Endothelial cell of umbilical vein (primary cell): ENCODE results near the gene NEDD4L. TPM values are rescaled to one million over a fixed set of nuclear protein-coding genes. Genes with fewer than 3 reads are reported as not detected.

Experiments
- BruUV-seq: library from RNA; stranded (reverse); fragments of 400-500 nt; replicated peaks from 2 replicates; lab custom pipeline; 2021; lab: Mats Ljungman, UMichigan
- CTCF ChIA-PET: fragments of 300-600, 350-600 bp; sonication (Branson Sonifier 250); formaldehyde crosslinking; loops from one replicate; lab custom pipeline; 2021; ENCODE audit warnings: antibody characterized with exemption, inconsistent platforms; lab: Charles Lee
- POLR2A ChIA-PET: fragments of 300-600, 350-600 bp; sonication (Branson Sonifier 250); formaldehyde crosslinking; loops from one replicate; lab custom pipeline; 2021; ENCODE audit warnings: antibody characterized with exemption, inconsistent platforms; lab: Charles Lee
- DNase-seq: peaks from one replicate; pipeline ENCODE4 v3.0.0-alpha.2; 2011; ENCODE audit warnings: low read depth, low spot score
- FAIRE-seq: peaks from 2 replicates; lab custom pipeline; 2011; peaks lifted over from hg19 to GRCh38; lab: Jason Lieb, UNC
- H2AFZ ChIP-seq: 2 replicates; pipeline ENCODE4 v1.6.0; 2012; ENCODE audit warnings: low read depth, low read length, control low read depth, inconsistent platforms
- H3K27ac ChIP-seq: 2 replicates; pipeline ENCODE4 v1.5.1; 2011; ENCODE audit warnings: low read depth, mild to moderate bottlenecking, control low read depth, low read length, moderate library complexity; ENCODE audit not compliant: insufficient read depth
- H3K27me3 ChIP-seq, 2 experiments: 2 replicates each; pipeline versions ENCODE4 v1.6.0 to v1.6.1; 2011; ENCODE audit warnings: low read length in 2 of 2, mixed read lengths in 1 of 2; ENCODE audit not compliant: control insufficient read depth in 2 of 2, insufficient read depth in 2 of 2
- H3K36me3 ChIP-seq, 2 experiments: 2 replicates in 1 of 2; 3 replicates in 1 of 2; pipeline ENCODE4 v1.5.1; 2011; ENCODE audit warnings: low read length in 2 of 2, mild to moderate bottlenecking in 1 of 2, moderate library complexity in 1 of 2; ENCODE audit not compliant: control insufficient read depth in 2 of 2, insufficient read depth in 2 of 2; ENCODE audit errors: extremely low read depth in 1 of 2
- H3K4me1 ChIP-seq: 3 replicates; pipeline ENCODE4 v1.5.1; 2011; ENCODE audit warnings: mild to moderate bottlenecking, low read length; ENCODE audit not compliant: control insufficient read depth, insufficient read depth; ENCODE audit errors: extremely low read depth
- H3K4me2 ChIP-seq: 2 replicates; pipeline ENCODE4 v1.6.1; 2011; ENCODE audit warnings: low read length, control low read depth, mixed read lengths; ENCODE audit not compliant: insufficient read depth
- H3K4me3 ChIP-seq, 3 experiments: fragments of 200-600 bp in 1 of 3; sonication (generic), shearing (Covaris generic) in 1 of 3; replicated peaks in 1 of 3; 2 replicates each; pipeline ENCODE4 v1.5.1; 2011 to 2016; ENCODE audit warnings: control low read depth in 3 of 3, low read length in 3 of 3, mild to moderate bottlenecking in 2 of 3, inconsistent platforms in 1 of 3, low read depth in 1 of 3, moderate library complexity in 1 of 3; ENCODE audit not compliant: insufficient read depth in 1 of 3
- H3K79me2 ChIP-seq: 2 replicates; pipeline ENCODE4 v1.6.0; 2012; ENCODE audit warnings: low read length, inconsistent platforms; ENCODE audit not compliant: control insufficient read depth, insufficient read depth
- H3K9ac ChIP-seq: replicated peaks from 2 replicates; pipeline ENCODE3; 2011; ENCODE audit warnings: low read length, control low read depth; ENCODE audit not compliant: insufficient read depth; ENCODE audit errors: extremely low read depth
- H3K9me1 ChIP-seq: replicated peaks from 3 replicates; pipeline ENCODE4 v1.6.0; 2011; ENCODE audit warnings: mild to moderate bottlenecking, low read length; ENCODE audit not compliant: control insufficient read depth, insufficient read depth; ENCODE audit errors: extremely low read depth
- H3K9me3 ChIP-seq: replicated peaks from 2 replicates; pipeline ENCODE4 v1.5.1; 2012; ENCODE audit warnings: low read length, inconsistent platforms; ENCODE audit not compliant: control insufficient read depth, insufficient read depth
- H4K20me1 ChIP-seq: replicated peaks from 2 replicates; pipeline ENCODE3; 2011; ENCODE audit warnings: mild to moderate bottlenecking, low read length; ENCODE audit not compliant: control insufficient read depth, insufficient read depth; ENCODE audit errors: extremely low read depth
- CTCF ChIP-seq, 2 donors: IDR thresholded peaks; 1 replicate in 1 of 2; 2 replicates in 1 of 2; pipeline ENCODE4 v1.5.1; 2011; ENCODE audit warnings: low read length in 2 of 2, mild to moderate bottlenecking in 2 of 2, moderate library complexity in 2 of 2, control low read depth in 1 of 2, inconsistent platforms in 1 of 2, low read depth in 1 of 2; ENCODE audit not compliant: insufficient read depth in 1 of 2; ENCODE audit errors: extremely low read depth in 1 of 2
- EZH2 ChIP-seq: IDR thresholded peaks from 2 replicates; pipeline ENCODE4 v1.6.1; 2012; ENCODE audit warnings: borderline replicate concordance, low read depth, mild to moderate bottlenecking, moderate library complexity, low read length, inconsistent platforms; ENCODE audit not compliant: severe bottlenecking
- FOS ChIP-seq: IDR thresholded peaks from 2 replicates; pipeline ENCODE4 v1.6.1; 2011; ENCODE audit warnings: mild to moderate bottlenecking, low read length, moderate library complexity, borderline replicate concordance; ENCODE audit not compliant: insufficient read depth
- GATA2 ChIP-seq: IDR thresholded peaks from 2 replicates; pipeline ENCODE4 v1.7.0; 2011; ENCODE audit warnings: low read depth, mild to moderate bottlenecking, moderate library complexity, mixed read lengths, low read length; ENCODE audit not compliant: insufficient read length, insufficient read depth
- JUN ChIP-seq: IDR thresholded peaks from 2 replicates; pipeline ENCODE4 v1.6.1; 2011; ENCODE audit warnings: borderline replicate concordance, low read depth; ENCODE audit not compliant: insufficient read length, insufficient read depth
- MAX ChIP-seq: IDR thresholded peaks from 2 replicates; pipeline ENCODE4 v1.6.1; 2011; ENCODE audit not compliant: insufficient read depth, insufficient read length
- MYC ChIP-seq: IDR thresholded peaks from one replicate; pipeline ENCODE4 v1.6.1; 2011; ENCODE audit warnings: mild to moderate bottlenecking, low read depth, low read length
- POLR2A ChIP-seq: IDR thresholded peaks from 2 replicates; pipeline ENCODE4 v1.6.1; 2012; ENCODE audit warnings: low read depth, mild to moderate bottlenecking, control low read depth, low read length
- POLR2AphosphoS5 ChIP-seq: IDR thresholded peaks from 2 replicates; pipeline ENCODE4 v1.6.1; 2012; ENCODE audit warnings: low read depth, mild to moderate bottlenecking, control low read depth, low read length, moderate library complexity; ENCODE audit not compliant: insufficient read depth
- dilution Hi-C: fragments of 300-500 bp; cut with MboI; formaldehyde crosslinking; loops from one replicate; pipeline ENCODE4 v1.15.0; 2019; ENCODE audit warnings: low sequenced_read_pairs; ENCODE audit not compliant: extremely low pct_ligation_motif_present
- intact Hi-C: fragments of 100-400 bp; cut with micrococcal nuclease; formaldehyde crosslinking; loops from one replicate; pipeline ENCODE4 v1.10.0; 2022
- polyA plus RNA-seq, 4 experiments: library from polyadenylated mRNA; depleted of rRNA in 3 of 4; stranded (reverse) in 3 of 4; unstranded in 1 of 4; fragments of >200 nt; gene quantifications; 2 replicates each; pipeline versions ENCODE4 v1.2.1 to v1.2.3, GENCODE V29; 2011 to 2012; ENCODE audit warnings: missing spikeins in 1 of 4
- total RNA-seq: library from RNA; stranded (reverse); gene quantifications from 2 replicates; pipeline ENCODE4 v1.2.3, GENCODE V29; 2021

NEDD4L gene
- total and polyA plus RNA-seq, 2 donors (not counting 3 experiments of a cell fraction or from before 2014, with no cell fraction given), result 20.5 to 78.9 TPM

- H3K9me3 ChIP-seq, result no peaks in the 10 kb centered on the region
- no peaks in the 10 kb centered on the region for H3K79me2 ChIP-seq
- no peak overlapping the region for H3K27ac ChIP-seq
- no peak overlapping the region for H3K4me2 ChIP-seq
- H3K4me3 ChIP-seq, result no peak overlapping the region
- H2AFZ ChIP-seq, result no peak overlapping the region
- ChIA-PET CTCF (interaction anchor here (1.1 to 2.6 kb wide), 3 partner anchors 10 to 80 kb away, joined by 4 to 20 read pairs (median 6); no protein-coding TSS in a partner anchor), POLR2A (no interaction called here)
- DNase-seq, result no peak
- no peaks in the 10 kb centered on the region for H3K4me1 ChIP-seq
- H3K36me3 ChIP-seq, result no peaks in the 10 kb centered on the region
- dilution Hi-C loops (no loop called here), intact Hi-C loops (no loop called here)
- no peaks in the 10 kb centered on the region for H4K20me1 ChIP-seq
- BruUV-seq, result no TSS peak
- no peak for FAIRE-seq
- H3K9me1 ChIP-seq, result no peaks in the 10 kb centered on the region
- H3K9ac ChIP-seq, result no peak overlapping the region
- TF ChIP-seq EZH2, result no peak
- TF ChIP-seq JUN, result no peak
- no peak for TF ChIP-seq GATA2
- TF ChIP-seq CTCF (IDR thresholded peaks at IDR 0.05; ENCODE audit: extremely low read depth in 1 of 2, insufficient read depth in 1 of 2, low read depth in 1 of 2, low read length in 2 of 2), result no peak
- TF ChIP-seq POLR2AphosphoS5, result no peak
- TF ChIP-seq MAX, result no peak
- no peak for TF ChIP-seq POLR2A
- TF ChIP-seq FOS, result no peak
- no peak for TF ChIP-seq MYC
- no peaks in the 10 kb centered on the region for H3K27me3 ChIP-seq
Measured at GRCh38 chr18:58055890-58056558, 12.0 kb downstream of the NEDD4L start.
